K562 (cell line): Measurements from ENCODE around the gene HOTAIR. TPM values are rescaled to one million over a fixed set of nuclear protein-coding genes. Genes with fewer than 3 reads are reported as not detected.
A peak's percentile ranks its signal among the peaks of the same experiment; 100 is the strongest.

Experiments
- ATAC-seq: fragments of 200-7000 bp; cut with Tn5 transposase; 3 replicates; pipeline ENCODE4 v1.9.1; 2020; ENCODE audit warnings: moderate library complexity
- BruUV-seq: library from RNA; stranded (reverse); fragments of 400-500 nt; replicated peaks from 2 replicates; lab custom pipeline; 2021; lab: Mats Ljungman, UMichigan
- CTCF ChIA-PET: fragments of 300-600 bp; formaldehyde crosslinking; extraction: SDS; loops from one replicate; lab custom pipeline; 2021; ENCODE audit warnings: low intra/inter-chr PET ratio; lab: Yijun Ruan, JAX
- POLR2A ChIA-PET: fragments of 300-600, 350-650 bp; sonication (Branson Sonifier 250); formaldehyde crosslinking; extraction: SDS; loops from one replicate; lab custom pipeline; 2021; ENCODE audit warnings: antibody characterized with exemption, inconsistent platforms; lab: Yijun Ruan, JAX
- DNase-seq, 4 experiments: peaks; one replicate each; pipeline versions ENCODE4 v3.0.0 to v3.0.0-alpha.2; 2011 to 2018; ENCODE audit warnings: low spot score in 3 of 4, mixed read lengths in 3 of 4; ENCODE audit errors: extremely low read depth in 1 of 4
- FAIRE-seq: peaks from 2 replicates; lab custom pipeline; 2011; peaks lifted over from hg19 to GRCh38; lab: Jason Lieb, UNC
- H2AFZ ChIP-seq: 2 replicates; pipeline ENCODE4 v1.6.0; 2011; ENCODE audit warnings: low read depth, low read length, control low read depth, inconsistent platforms
- H3K27ac ChIP-seq: fragments of 200-600 bp; 3 replicates; pipeline ENCODE4 v1.8.0; 2011; ENCODE audit warnings: low read depth, mild to moderate bottlenecking, control low read depth, inconsistent platforms, low read length, moderate library complexity, mixed read lengths; ENCODE audit errors: extremely low read depth
- H3K27me3 ChIP-seq, 2 experiments: fragments of 300-600 bp in 1 of 2; 2 replicates in 1 of 2; 3 replicates in 1 of 2; pipeline versions ENCODE4 v1.6.0 to v1.8.0; 2011; ENCODE audit warnings: inconsistent platforms in 2 of 2, low read length in 2 of 2, mild to moderate bottlenecking in 1 of 2, mixed read lengths in 1 of 2, moderate library complexity in 1 of 2; ENCODE audit not compliant: control insufficient read depth in 2 of 2, insufficient read depth in 2 of 2
- H3K36me3 ChIP-seq: fragments of 300-600 bp; 3 replicates; pipeline ENCODE4 v1.8.0; 2011; ENCODE audit warnings: mild to moderate bottlenecking, low read length, inconsistent platforms; ENCODE audit not compliant: control insufficient read depth, insufficient read depth
- H3K4me1 ChIP-seq, 2 experiments: fragments of 200-600 bp in 1 of 2; replicated peaks in 1 of 2; 2 replicates in 1 of 2; 3 replicates in 1 of 2; pipeline versions ENCODE4 v1.5.1 to v1.8.0; 2011; ENCODE audit warnings: inconsistent platforms in 2 of 2, low read length in 2 of 2, mild to moderate bottlenecking in 1 of 2, mixed read lengths in 1 of 2, moderate library complexity in 1 of 2; ENCODE audit not compliant: control insufficient read depth in 2 of 2, insufficient read depth in 2 of 2
- H3K4me2 ChIP-seq: 2 replicates; pipeline ENCODE4 v1.6.1; 2011; ENCODE audit warnings: low read length, control low read depth, inconsistent platforms, mixed read lengths; ENCODE audit not compliant: insufficient read depth
- H3K4me3 ChIP-seq: fragments of 200-600 bp; sonication (generic), shearing (Covaris generic); 2 replicates; pipeline ENCODE4 v1.5.1; 2016; ENCODE audit warnings: control low read depth, inconsistent platforms
- H3K79me2 ChIP-seq: fragments of 200-600 bp; 3 replicates; pipeline ENCODE4 v1.8.0; 2011; ENCODE audit warnings: low read length, inconsistent platforms; ENCODE audit not compliant: control insufficient read depth, insufficient read depth
- H3K9ac ChIP-seq, 2 experiments: 2 replicates each; pipeline versions ENCODE4 v1.6.0 to v1.6.1; 2011; ENCODE audit warnings: low read depth in 2 of 2, low read length in 2 of 2, control low read depth in 1 of 2, inconsistent platforms in 1 of 2, mild to moderate bottlenecking in 1 of 2, mixed read lengths in 1 of 2; ENCODE audit not compliant: insufficient read depth in 1 of 2
- H3K9me1 ChIP-seq: one replicate; pipeline ENCODE4 v1.6.0; 2011; ENCODE audit warnings: inconsistent platforms, mild to moderate bottlenecking, low read length, moderate library complexity; ENCODE audit not compliant: control insufficient read depth, insufficient read depth
- H3K9me3 ChIP-seq: replicated peaks from 2 replicates; pipeline ENCODE4 v1.5.1; 2011; ENCODE audit warnings: low read depth, low read length, inconsistent platforms; ENCODE audit not compliant: control insufficient read depth, insufficient read depth
- H4K20me1 ChIP-seq: replicated peaks from 2 replicates; pipeline ENCODE4 v1.6.1; 2011; ENCODE audit warnings: low read length, inconsistent platforms, mixed read lengths; ENCODE audit not compliant: control insufficient read depth, insufficient read depth
- ZNF75A ChIP-seq: fragments of 450-650 bp; formaldehyde crosslinking; IDR thresholded peaks from 2 replicates; pipeline ENCODE4 v1.4.0; 2020; ENCODE audit warnings: mild to moderate bottlenecking
- WGBS: fragments of 100-300 bp; shearing (Covaris generic); methylation state at CpG from one replicate; pipeline ENCODE4 v1.1.6; 2016; ENCODE audit warnings: low coverage, mixed read lengths; ENCODE audit not compliant: insufficient coverage; ENCODE audit errors: missing lambda C conversion rate; 5-methylcytosine and 5-hydroxymethylcytosine counted together
- in situ Hi-C: fragments of 300-500 bp; cut with MboI; formaldehyde crosslinking; loops from 4 replicates; pipeline ENCODE4 v1.15.0; 2018; ENCODE audit warnings: inconsistent platforms, mixed read lengths
- intact Hi-C: fragments of 100-400 bp; cut with micrococcal nuclease; formaldehyde crosslinking; loops from 2 replicates; pipeline ENCODE4 v1.14.2; 2022
- polyA plus RNA-seq, 8 experiments: library from polyadenylated mRNA; depleted of rRNA in 4 of 8; stranded (reverse) in 5 of 8; unstranded in 3 of 8; fragments of >200 nt; fragmentation: Nextera tagmentation in 2 of 8; fragmentation: Illumina TruSeq in 1 of 8; extraction: Ambion mirVana in 2 of 8; extraction: Trizol in 1 of 8; gene quantifications; 2 replicates each; pipeline versions ENCODE4 v1.2.1 to v1.2.3, GENCODE V29; 2011 to 2014; ENCODE audit warnings: inconsistent platforms in 1 of 8, missing spikeins in 1 of 8
- total RNA-seq, 7 experiments: library from RNA; depleted of rRNA in 6 of 7; stranded (reverse); fragments of >200 nt in 6 of 7; fragmentation: Illumina TruSeq in 2 of 7; extraction: Trizol in 2 of 7; gene quantifications; 2 replicates each; pipeline versions ENCODE4 v1.2.1 to v1.2.3, GENCODE V29; 2011 to 2021; ENCODE audit warnings: low replicate concordance in 1 of 7
- TF ChIP-seq, protein P1 (sequence below), 3 experiments: IDR thresholded peaks in 2 of 3; conservative IDR thresholded peaks in 1 of 3; 2 replicates each; pipeline ENCODE4 v1.5.1; 2011 to 2012; ENCODE audit warnings: low read length in 3 of 3, mild to moderate bottlenecking in 3 of 3, control low read depth in 2 of 3, improper control_type of control experiment in 1 of 3, inconsistent platforms in 1 of 3, low read depth in 1 of 3, mixed read lengths in 1 of 3, moderate library complexity in 1 of 3; ENCODE audit not compliant: insufficient read depth in 2 of 3

Gene HOTAIR
- total and polyA plus RNA-seq, 9 of the 15 experiments (the other 6 are each of a cell fraction or from before 2014, with no cell fraction given) = 0.04 TPM; not detected in 8

DNA sequence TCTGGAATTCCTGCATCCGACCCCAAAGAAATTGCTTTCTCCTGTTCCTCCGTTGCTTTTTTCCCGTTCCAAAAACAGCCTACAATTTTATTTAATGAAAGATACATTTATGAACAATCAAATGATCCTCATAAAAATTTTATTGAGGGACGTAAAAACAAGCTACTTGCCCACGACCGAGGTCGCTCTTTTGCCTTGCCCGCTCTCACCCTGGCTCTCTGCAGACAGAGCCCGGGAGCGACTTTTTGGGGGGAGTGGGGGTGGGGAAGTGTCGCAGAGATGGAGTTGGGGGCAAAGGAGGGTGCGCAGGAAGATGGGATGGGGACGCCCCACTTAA is 24.1 kb upstream of the HOTAIR start:
- peaks cover 46% of the 10 kb centered on the region for H3K79me2 ChIP-seq
- DNase-seq = no peak
- CTCF ChIA-PET = interaction anchor here (0.6 kb wide), 1 partner anchor 290 kb away, joined by 3 read pairs; no protein-coding TSS in a partner anchor
- TF ChIP-seq ZNF75A (CRISPR knock-in tag) = no peak
- TF ChIP-seq, protein P1, sequence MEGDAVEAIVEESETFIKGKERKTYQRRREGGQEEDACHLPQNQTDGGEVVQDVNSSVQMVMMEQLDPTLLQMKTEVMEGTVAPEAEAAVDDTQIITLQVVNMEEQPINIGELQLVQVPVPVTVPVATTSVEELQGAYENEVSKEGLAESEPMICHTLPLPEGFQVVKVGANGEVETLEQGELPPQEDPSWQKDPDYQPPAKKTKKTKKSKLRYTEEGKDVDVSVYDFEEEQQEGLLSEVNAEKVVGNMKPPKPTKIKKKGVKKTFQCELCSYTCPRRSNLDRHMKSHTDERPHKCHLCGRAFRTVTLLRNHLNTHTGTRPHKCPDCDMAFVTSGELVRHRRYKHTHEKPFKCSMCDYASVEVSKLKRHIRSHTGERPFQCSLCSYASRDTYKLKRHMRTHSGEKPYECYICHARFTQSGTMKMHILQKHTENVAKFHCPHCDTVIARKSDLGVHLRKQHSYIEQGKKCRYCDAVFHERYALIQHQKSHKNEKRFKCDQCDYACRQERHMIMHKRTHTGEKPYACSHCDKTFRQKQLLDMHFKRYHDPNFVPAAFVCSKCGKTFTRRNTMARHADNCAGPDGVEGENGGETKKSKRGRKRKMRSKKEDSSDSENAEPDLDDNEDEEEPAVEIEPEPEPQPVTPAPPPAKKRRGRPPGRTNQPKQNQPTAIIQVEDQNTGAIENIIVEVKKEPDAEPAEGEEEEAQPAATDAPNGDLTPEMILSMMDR (IDR thresholded peaks at IDR 0.05 in 2 of 3, conservative IDR thresholded peaks at IDR 0.05 in 1 of 3; ENCODE audit: insufficient read depth in 2 of 3, low read depth in 1 of 3, low read length in 3 of 3) = 0 out of 6 replicates have a peak, but pooled peaks of 1 of the 3 experiments have one; percentile 3
- TF ChIP-seq, all 486 proteins: peak for 1
- H3K36me3 ChIP-seq = no peaks in the 10 kb centered on the region
- no peaks in the 10 kb centered on the region for H3K9me3 ChIP-seq
- H3K4me1 ChIP-seq = peaks cover 39 to 78% of the 10 kb centered on the region in 2 experiments
- H3K4me3 ChIP-seq = no peak overlapping the region
- no peaks in the 10 kb centered on the region for H3K9me1 ChIP-seq
- H2AFZ ChIP-seq = no peak overlapping the region
- no peaks in the 10 kb centered on the region for H4K20me1 ChIP-seq
- BruUV-seq = no TSS peak
- intact Hi-C loops = loop anchor here (1.0 kb wide), 1 partner anchor 189 kb away; the partner anchor contains the start of gene SMUG1
- no peak overlapping the region for H3K27ac ChIP-seq
- no peaks in the 10 kb centered on the region for H3K27me3 ChIP-seq
- 68% methylated on average over 12 of the region's 13 CpGs for WGBS
- POLR2A ChIA-PET = interaction anchor here (0.8 to 5.6 kb wide), 5 partner anchors 11 to 204 kb away, joined by 3 to 43 read pairs (median 4); partner anchors contain the start of gene HOXC12
- no peak for FAIRE-seq
- no peak for ATAC-seq
- H3K9ac ChIP-seq = peak overlapping the region in 1 of 2 experiments; percentile 99; a peak in 1 of 4 replicates
- in situ Hi-C loops = no loop called here
- 0 out of 2 replicates have a peak overlapping the region, but pooled peaks have one; percentile 95 for H3K4me2 ChIP-seq
